NT2/D1 (cell line): ENCODE measurements around the gene MASP1.

Experiments used
- YY1 ChIP-seq: IDR thresholded peaks from 2 replicates; pipeline ENCODE4 v1.6.1; 2011; ENCODE audit not compliant: insufficient read length, insufficient read depth
- ZNF274 ChIP-seq: IDR thresholded peaks from 2 replicates; pipeline ENCODE4 v1.6.1; 2011; ENCODE audit warnings: mild to moderate bottlenecking, low read depth, low read length

- TF ChIP-seq YY1 (no peak), ZNF274 (no peak)
These were observed 29.2 kb downstream of the MASP1 start for GRCh38 chr3:187262360-187262759.
